GM19035 (cell line): ENCODE results near the gene SOCS2.
A peak's percentile ranks its signal among the peaks of the same experiment; 100 is the strongest.
"Not testable (repeated sequence)": the region's sequence is repeated elsewhere in the genome, so short reads cannot be mapped to it uniquely, and the experiment has no call there.

Source experiments
- ATAC-seq: cut with Tn5 transposase; IDR thresholded peaks from one replicate; pipeline ENCODE4 v1.9.1; 2021; ENCODE audit not compliant: unreplicated experiment

Gene SOCS2

GRCh38 chr12:93592641-93593406 lies 20.3 kb downstream of the SOCS2 start:
- no peak for ATAC-seq

- no peak for ATAC-seq
These were observed 21.4 kb downstream of the SOCS2 start for GRCh38 chr12:93593843-93594242.

GRCh38 chr12:93594766-93595311 lies 22.4 kb downstream of the SOCS2 start:
- no peak for ATAC-seq

- no peak for ATAC-seq
These were observed 22.9 kb downstream of the SOCS2 start for GRCh38 chr12:93595351-93595750.

GRCh38 chr12:93597608-93598007 lies 25.1 kb downstream of the SOCS2 start:
- no peak for ATAC-seq

GRCh38 chr12:93599192-93599591 lies 26.7 kb downstream of the SOCS2 start:
- ATAC-seq = no peak

- no peak for ATAC-seq
These were observed 29.1 kb downstream of the SOCS2 start for GRCh38 chr12:93601591-93601990.

GRCh38 chr12:93602897-93603668 lies 30.6 kb downstream of the SOCS2 start:
- ATAC-seq = no peak

GRCh38 chr12:93603762-93604161 lies 31.3 kb downstream of the SOCS2 start:
- ATAC-seq = no peak

GRCh38 chr12:93608313-93608712 lies 35.8 kb downstream of the SOCS2 start:
- ATAC-seq = no peak

- no peak for ATAC-seq
These were observed 37.1 kb downstream of the SOCS2 start for GRCh38 chr12:93609281-93610192.

- no peak for ATAC-seq
These were observed 40.3 kb downstream of the SOCS2 start for GRCh38 chr12:93612776-93613175.

- no peak for ATAC-seq
These were observed 42.6 kb downstream of the SOCS2 start for GRCh38 chr12:93614917-93615596.

GRCh38 chr12:93616584-93617101 lies 44.2 kb downstream of the SOCS2 start:
- no peak for ATAC-seq

GRCh38 chr12:93618891-93619410 lies 46.5 kb downstream of the SOCS2 start:
- ATAC-seq = no peak

- no peak for ATAC-seq
These were observed 49.5 kb downstream of the SOCS2 start for GRCh38 chr12:93621986-93622385.

GRCh38 chr12:93622485-93622884 lies 50.0 kb downstream of the SOCS2 start:
- ATAC-seq = no peak

- ATAC-seq = peak; percentile 72
These were observed 52.3 kb downstream of the SOCS2 start for GRCh38 chr12:93624595-93625294.

GRCh38 chr12:93625295-93625645 lies 52.8 kb downstream of the SOCS2 start:
- ATAC-seq = not testable (repeated sequence)
